Esophagus muscularis mucosa (tissue), 3 donors: ENCODE measurements around the gene SEC24B.

ENCODE experiments used
- POLR2A ChIP-seq: fragments of 450-650 bp; IDR thresholded peaks from one replicate; pipeline ENCODE4 v1.6.1; 2017; ENCODE audit warnings: antibody characterized with exemption, moderate library complexity, mild to moderate bottlenecking, low read depth
- POLR2AphosphoS5 ChIP-seq, 2 donors: sonication (generic); formaldehyde crosslinking; IDR thresholded peaks; one replicate each; pipeline ENCODE4 v1.6.1; 2017; ENCODE audit warnings: antibody characterized with exemption in 2 of 2
- TF ChIP-seq, protein P1 (sequence below), 3 experiments: fragments of 200-600 bp in 2 of 3; fragments of 450-650 bp in 1 of 3; sonication (generic) in 2 of 3; IDR thresholded peaks; one replicate each; pipeline ENCODE4 v1.5.1; 2017 to 2019; ENCODE audit warnings: antibody characterized with exemption in 3 of 3, mild to moderate bottlenecking in 2 of 3, moderate library complexity in 1 of 3

DNA sequence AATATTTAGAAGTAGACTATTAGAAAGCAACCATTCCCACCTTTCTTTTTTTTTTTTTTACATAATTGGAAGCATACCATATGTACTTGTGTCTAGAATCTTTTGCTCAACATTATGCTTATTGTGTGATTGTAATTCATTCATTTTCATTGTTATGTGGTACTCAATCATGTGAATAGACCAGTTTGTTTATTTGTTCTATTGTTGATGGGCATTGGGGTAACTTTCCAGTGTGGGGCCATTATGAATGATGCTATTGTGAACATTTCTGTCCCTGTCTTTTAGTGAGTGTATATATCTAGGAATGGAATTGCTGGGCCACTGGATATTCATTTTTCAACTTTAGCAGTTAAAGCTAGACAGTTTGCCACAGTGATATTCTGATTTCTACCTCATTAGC is 63.9 kb downstream of the SEC24B start:
- TF ChIP-seq, protein P1, sequence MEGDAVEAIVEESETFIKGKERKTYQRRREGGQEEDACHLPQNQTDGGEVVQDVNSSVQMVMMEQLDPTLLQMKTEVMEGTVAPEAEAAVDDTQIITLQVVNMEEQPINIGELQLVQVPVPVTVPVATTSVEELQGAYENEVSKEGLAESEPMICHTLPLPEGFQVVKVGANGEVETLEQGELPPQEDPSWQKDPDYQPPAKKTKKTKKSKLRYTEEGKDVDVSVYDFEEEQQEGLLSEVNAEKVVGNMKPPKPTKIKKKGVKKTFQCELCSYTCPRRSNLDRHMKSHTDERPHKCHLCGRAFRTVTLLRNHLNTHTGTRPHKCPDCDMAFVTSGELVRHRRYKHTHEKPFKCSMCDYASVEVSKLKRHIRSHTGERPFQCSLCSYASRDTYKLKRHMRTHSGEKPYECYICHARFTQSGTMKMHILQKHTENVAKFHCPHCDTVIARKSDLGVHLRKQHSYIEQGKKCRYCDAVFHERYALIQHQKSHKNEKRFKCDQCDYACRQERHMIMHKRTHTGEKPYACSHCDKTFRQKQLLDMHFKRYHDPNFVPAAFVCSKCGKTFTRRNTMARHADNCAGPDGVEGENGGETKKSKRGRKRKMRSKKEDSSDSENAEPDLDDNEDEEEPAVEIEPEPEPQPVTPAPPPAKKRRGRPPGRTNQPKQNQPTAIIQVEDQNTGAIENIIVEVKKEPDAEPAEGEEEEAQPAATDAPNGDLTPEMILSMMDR (IDR thresholded peaks at IDR 0.05), result no peak
- TF ChIP-seq POLR2A (no peak), POLR2AphosphoS5 (IDR thresholded peaks at IDR 0.05) (no peak)
